K562 (cell line): Measurements from ENCODE around the gene FETUB. TPM values are rescaled to one million over a fixed set of nuclear protein-coding genes. Genes with fewer than 3 reads are reported as not detected.

Experiments used
- CEBPG ChIP-seq, 3 experiments: fragments of 200-800 bp in 1 of 3; sonication (Bioruptor generic) in 1 of 3; sonication (generic) in 1 of 3; formaldehyde crosslinking in 1 of 3; IDR thresholded peaks in 2 of 3; conservative IDR thresholded peaks in 1 of 3; 2 replicates each; pipeline versions ENCODE4 v1.6.1 to v1.8.0; 2016 to 2022; ENCODE audit warnings: missing compliant biosample characterization in 2 of 3, missing genetic modification characterization in 2 of 3, mild to moderate bottlenecking in 1 of 3, missing genetic modification reagents in 1 of 3
- CTBP1 ChIP-seq: fragments of 450-650 bp; IDR thresholded peaks from 2 replicates; pipeline ENCODE4 v1.6.1; 2016; ENCODE audit warnings: borderline replicate concordance
- MAFG ChIP-seq: fragments of 450-650 bp; conservative IDR thresholded peaks from 2 replicates; pipeline ENCODE4 v1.6.1; 2016; ENCODE audit warnings: missing genetic modification characterization, missing compliant biosample characterization
- NR2F6 ChIP-seq: fragments of 450-650 bp; formaldehyde crosslinking; IDR thresholded peaks from 2 replicates; pipeline ENCODE4 v1.4.0; 2020; ENCODE audit warnings: mild to moderate bottlenecking
- SMAD1 ChIP-seq: fragments of 150-350 bp; IDR thresholded peaks from 2 replicates; pipeline ENCODE4 v1.6.1; 2014; ENCODE audit warnings: low read length, low read depth; ENCODE audit not compliant: partially characterized antibody
- ZNF3 ChIP-seq: fragments of 250-450 bp; sonication (Bioruptor Pico); IDR thresholded peaks from 2 replicates; pipeline ENCODE4 v1.5.0; 2021; ENCODE audit warnings: mild to moderate bottlenecking, moderate library complexity
- ZNF311 ChIP-seq: fragments of 250-450 bp; sonication (Bioruptor Pico); IDR thresholded peaks from 2 replicates; pipeline ENCODE4 v1.4.0; 2020; ENCODE audit warnings: mild to moderate bottlenecking, moderate library complexity
- ZNF316 ChIP-seq: fragments of 450-650 bp; IDR thresholded peaks from 2 replicates; pipeline ENCODE4 v1.6.1; 2016
- ZNF830 ChIP-seq: fragments of 250-450 bp; sonication (Bioruptor Pico); IDR thresholded peaks from 2 replicates; pipeline ENCODE4 v1.5.0; 2021; ENCODE audit warnings: mild to moderate bottlenecking
- polyA plus RNA-seq, 8 experiments: library from polyadenylated mRNA; depleted of rRNA in 4 of 8; stranded (reverse) in 5 of 8; unstranded in 3 of 8; fragments of >200 nt; fragmentation: Nextera tagmentation in 2 of 8; fragmentation: Illumina TruSeq in 1 of 8; extraction: Ambion mirVana in 2 of 8; extraction: Trizol in 1 of 8; gene quantifications; 2 replicates each; pipeline versions ENCODE4 v1.2.1 to v1.2.3, GENCODE V29; 2011 to 2014; ENCODE audit warnings: inconsistent platforms in 1 of 8, missing spikeins in 1 of 8
- total RNA-seq, 7 experiments: library from RNA; depleted of rRNA in 6 of 7; stranded (reverse); fragments of >200 nt in 6 of 7; fragmentation: Illumina TruSeq in 2 of 7; extraction: Trizol in 2 of 7; gene quantifications; 2 replicates each; pipeline versions ENCODE4 v1.2.1 to v1.2.3, GENCODE V29; 2011 to 2021; ENCODE audit warnings: low replicate concordance in 1 of 7
- TF ChIP-seq, protein P1 (sequence below): IDR thresholded peaks from 2 replicates; pipeline ENCODE4 v1.6.1; 2011; ENCODE audit warnings: borderline replicate concordance, low read depth, mild to moderate bottlenecking, moderate library complexity, low read length; ENCODE audit not compliant: insufficient read depth, poor library complexity, severe bottlenecking

The FETUB gene
- total and polyA plus RNA-seq, 9 of the 15 experiments (the other 6 are each of a cell fraction or from before 2014, with no cell fraction given), result not detected

DNA sequence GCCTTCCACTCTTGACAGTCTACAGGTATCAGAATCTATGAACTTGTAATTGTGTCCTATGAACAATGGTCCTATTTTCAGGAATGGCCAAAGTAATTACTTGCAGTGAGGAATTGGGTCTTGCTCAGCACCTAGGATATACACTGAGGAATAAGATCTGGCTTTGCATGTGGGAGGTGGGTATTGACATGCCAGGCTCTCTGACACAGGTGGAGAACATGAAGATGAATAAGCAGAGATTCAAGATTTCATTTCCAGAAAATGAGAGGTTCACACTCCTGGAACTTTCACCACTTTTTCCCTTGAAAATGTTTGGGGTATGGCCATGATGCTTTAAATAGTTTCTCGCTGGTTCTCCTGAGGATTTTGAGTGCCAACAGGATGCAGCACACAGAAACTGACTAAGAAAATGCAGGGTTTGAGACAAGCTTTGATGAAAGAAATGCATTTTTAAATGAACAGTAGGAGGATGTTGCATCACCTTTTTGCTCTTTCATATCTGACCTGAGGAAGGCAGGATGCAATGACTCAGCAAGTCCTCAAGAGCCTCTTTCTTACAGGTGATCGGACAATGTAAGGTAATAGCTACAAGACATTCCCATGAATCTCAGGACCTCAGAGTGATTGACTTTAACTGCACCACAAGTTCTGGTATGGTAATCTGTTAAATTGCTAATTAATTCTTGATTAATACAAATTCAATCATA, 29.3 kb downstream of the FETUB start (continued):
- TF ChIP-seq ZNF830 (CRISPR knock-in tag) (no peak), SMAD1 (no peak), ZNF316 (peak; percentile 73), ZNF3 (CRISPR knock-in tag) (no peak), MAFG (tag) (peak; percentile 73), CEBPG (CRISPR knock-in tag; IDR thresholded peaks at IDR 0.05) (peak; percentile 72), CEBPG (tag; conservative IDR thresholded peaks at IDR 0.05 in 1 of 2, IDR thresholded peaks at IDR 0.05 in 1 of 2) (peak; percentile 91 to 95), ZNF311 (CRISPR knock-in tag) (no peak), CTBP1 (peak; percentile 39; the same call in 1 of the 2 replicates), NR2F6 (no peak)
- TF ChIP-seq, protein P1, sequence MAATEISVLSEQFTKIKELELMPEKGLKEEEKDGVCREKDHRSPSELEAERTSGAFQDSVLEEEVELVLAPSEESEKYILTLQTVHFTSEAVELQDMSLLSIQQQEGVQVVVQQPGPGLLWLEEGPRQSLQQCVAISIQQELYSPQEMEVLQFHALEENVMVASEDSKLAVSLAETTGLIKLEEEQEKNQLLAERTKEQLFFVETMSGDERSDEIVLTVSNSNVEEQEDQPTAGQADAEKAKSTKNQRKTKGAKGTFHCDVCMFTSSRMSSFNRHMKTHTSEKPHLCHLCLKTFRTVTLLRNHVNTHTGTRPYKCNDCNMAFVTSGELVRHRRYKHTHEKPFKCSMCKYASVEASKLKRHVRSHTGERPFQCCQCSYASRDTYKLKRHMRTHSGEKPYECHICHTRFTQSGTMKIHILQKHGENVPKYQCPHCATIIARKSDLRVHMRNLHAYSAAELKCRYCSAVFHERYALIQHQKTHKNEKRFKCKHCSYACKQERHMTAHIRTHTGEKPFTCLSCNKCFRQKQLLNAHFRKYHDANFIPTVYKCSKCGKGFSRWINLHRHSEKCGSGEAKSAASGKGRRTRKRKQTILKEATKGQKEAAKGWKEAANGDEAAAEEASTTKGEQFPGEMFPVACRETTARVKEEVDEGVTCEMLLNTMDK, result no peak
- TF ChIP-seq, all 486 proteins: peak for 16
